ENCODE measurements around the gene BGLAP.

The BGLAP gene

GRCh38 chr1:156221986-156222692 is 19.8 kb upstream of the BGLAP start:
- H3K4me3 ChIP-seq (ENCODE audit: low read length) = no peak overlapping the region
- no peak for DNase-seq (ENCODE audit: low read depth, low spot score)

- H3K4me3 ChIP-seq (ENCODE audit: low read length) = no peak overlapping the region
- DNase-seq (ENCODE audit: low read depth, low spot score) = no peak
These were observed 16.3 kb upstream of the BGLAP start for GRCh38 chr1:156225677-156226014.

- DNase-seq (ENCODE audit: low read depth, low spot score) = no peak
- no peak overlapping the region for H3K4me3 ChIP-seq (ENCODE audit: low read length)
These were observed 15.9 kb upstream of the BGLAP start for GRCh38 chr1:156226116-156226538.

- no peak overlapping the region for H3K4me3 ChIP-seq (ENCODE audit: low read length)
- DNase-seq (ENCODE audit: low read depth, low spot score) = no peak
These were observed 15.2 kb upstream of the BGLAP start for GRCh38 chr1:156226782-156227181.

DNA sequence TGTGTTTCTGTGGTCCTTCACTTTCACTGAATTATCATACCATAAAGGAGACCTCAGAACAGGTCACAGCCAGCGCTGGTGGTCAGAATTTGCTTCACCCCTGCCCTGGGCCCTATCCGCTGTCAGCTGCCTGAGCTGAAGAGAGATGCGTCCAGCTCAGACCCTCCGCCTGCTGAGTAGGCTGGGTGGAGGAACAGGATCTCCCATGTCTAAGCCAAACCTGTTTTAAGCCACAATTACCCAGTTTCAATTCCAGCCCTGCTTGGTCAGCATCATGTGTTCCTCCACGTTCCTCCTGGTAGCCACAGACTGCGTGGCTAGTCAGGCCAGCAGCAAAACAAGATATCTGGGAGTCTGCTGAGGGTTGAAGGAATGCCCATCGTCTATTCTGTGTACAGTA is 13.5 kb upstream of the BGLAP start:
- H3K4me3 ChIP-seq (ENCODE audit: low read length) = no peak overlapping the region
- DNase-seq (ENCODE audit: low read depth, low spot score) = no peak

GRCh38 chr1:156229809-156230472 is 12.0 kb upstream of the BGLAP start:
- DNase-seq (ENCODE audit: low read depth, low spot score) = no peak
- no peak overlapping the region for H3K4me3 ChIP-seq (ENCODE audit: low read length)

- H3K4me3 ChIP-seq (ENCODE audit: low read length) = no peak overlapping the region
- no peak for DNase-seq (ENCODE audit: low read depth, low spot score)
These were observed 11.5 kb upstream of the BGLAP start for GRCh38 chr1:156230473-156230837.

GRCh38 chr1:156232201-156232894 is 9.6 kb upstream of the BGLAP start:
- no peak overlapping the region for H3K4me3 ChIP-seq (ENCODE audit: low read length)
- DNase-seq (ENCODE audit: low read depth, low spot score) = no peak

DNA sequence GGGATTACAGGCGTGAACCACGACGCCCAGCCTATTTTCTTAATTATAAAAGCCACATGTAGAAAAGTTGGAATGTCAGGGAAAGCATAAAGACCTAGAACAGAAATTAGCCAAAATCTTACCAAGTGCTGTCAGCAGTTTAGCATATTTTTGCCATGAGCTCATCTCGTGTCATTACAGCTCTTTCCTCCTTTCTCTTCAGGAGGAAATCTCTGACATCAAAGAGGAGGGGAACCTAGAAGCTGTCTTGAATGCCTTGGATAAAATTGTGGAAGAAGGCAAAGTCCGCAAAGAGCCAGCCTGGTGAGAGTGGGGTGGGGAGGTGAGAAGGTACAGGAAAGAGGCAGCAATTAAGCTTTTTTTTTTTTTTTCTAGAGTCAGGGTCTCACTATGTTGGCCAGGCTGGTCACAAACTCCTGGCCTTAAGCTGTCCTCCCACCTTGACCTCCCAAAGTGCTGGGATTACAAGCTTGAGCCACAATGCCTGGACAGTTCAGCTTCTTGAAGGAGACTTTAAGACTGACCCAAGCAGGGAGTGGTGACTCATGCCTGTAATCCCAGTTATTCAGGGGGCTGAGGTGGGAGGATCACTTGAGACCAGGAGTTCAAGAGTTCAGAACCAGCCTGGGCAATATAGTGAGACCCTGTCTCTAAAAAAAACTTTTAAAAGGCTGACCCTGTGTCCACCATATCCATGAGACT is 8.4 kb upstream of the BGLAP start:
- DNase-seq (ENCODE audit: low read depth, low spot score) = no peak
- no peak overlapping the region for H3K4me3 ChIP-seq (ENCODE audit: low read length)

GRCh38 chr1:156236164-156236563 is 5.8 kb upstream of the BGLAP start:
- no peak overlapping the region for H3K4me3 ChIP-seq (ENCODE audit: low read length)
- no peak for DNase-seq (ENCODE audit: low read depth, low spot score)

DNA sequence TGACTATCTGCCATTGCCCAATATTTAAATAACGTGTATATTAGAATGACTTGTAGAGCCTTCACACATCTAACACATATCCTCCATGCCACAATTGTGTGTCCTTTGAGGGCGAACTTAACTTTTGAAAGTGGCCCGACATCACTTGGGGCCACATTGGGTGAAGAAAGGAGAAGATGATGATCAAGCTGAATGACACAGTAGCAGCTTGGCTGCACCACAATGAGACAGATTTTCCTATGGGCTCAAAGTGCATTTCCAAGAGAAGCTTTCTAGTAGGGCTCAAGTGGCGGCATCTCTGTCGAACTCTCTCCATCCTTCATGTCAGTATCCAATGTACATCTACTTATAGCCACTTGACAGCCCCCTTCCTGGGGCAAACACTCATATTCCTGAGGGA is 3.7 kb upstream of the BGLAP start:
- no peak overlapping the region for H3K4me3 ChIP-seq (ENCODE audit: low read length)
- no peak for DNase-seq (ENCODE audit: low read depth, low spot score)

- H3K4me3 ChIP-seq (ENCODE audit: low read length) = no peak overlapping the region
- DNase-seq (ENCODE audit: low read depth, low spot score) = no peak
These were observed 623 bp upstream of the BGLAP start for GRCh38 chr1:156241311-156241811.

GRCh38 chr1:156242738-156243137 is 754 bp downstream of the BGLAP start:
- no peak overlapping the region for H3K4me3 ChIP-seq (ENCODE audit: low read length)

GRCh38 chr1:156244126-156244525 is 2.1 kb downstream of the BGLAP start:
- H3K4me3 ChIP-seq (ENCODE audit: low read length) = no peak overlapping the region
- DNase-seq (ENCODE audit: low read depth, low spot score) = no peak

More at GRCh38 chr1:156242738-156243137, 754 bp downstream of the BGLAP start:
- no peak for DNase-seq (ENCODE audit: low read depth, low spot score)

- no peak overlapping the region for H3K4me3 ChIP-seq (ENCODE audit: low read length)
- no peak for DNase-seq (ENCODE audit: low read depth, low spot score)
These were observed 2.7 kb downstream of the BGLAP start for GRCh38 chr1:156244712-156245111.

DNA sequence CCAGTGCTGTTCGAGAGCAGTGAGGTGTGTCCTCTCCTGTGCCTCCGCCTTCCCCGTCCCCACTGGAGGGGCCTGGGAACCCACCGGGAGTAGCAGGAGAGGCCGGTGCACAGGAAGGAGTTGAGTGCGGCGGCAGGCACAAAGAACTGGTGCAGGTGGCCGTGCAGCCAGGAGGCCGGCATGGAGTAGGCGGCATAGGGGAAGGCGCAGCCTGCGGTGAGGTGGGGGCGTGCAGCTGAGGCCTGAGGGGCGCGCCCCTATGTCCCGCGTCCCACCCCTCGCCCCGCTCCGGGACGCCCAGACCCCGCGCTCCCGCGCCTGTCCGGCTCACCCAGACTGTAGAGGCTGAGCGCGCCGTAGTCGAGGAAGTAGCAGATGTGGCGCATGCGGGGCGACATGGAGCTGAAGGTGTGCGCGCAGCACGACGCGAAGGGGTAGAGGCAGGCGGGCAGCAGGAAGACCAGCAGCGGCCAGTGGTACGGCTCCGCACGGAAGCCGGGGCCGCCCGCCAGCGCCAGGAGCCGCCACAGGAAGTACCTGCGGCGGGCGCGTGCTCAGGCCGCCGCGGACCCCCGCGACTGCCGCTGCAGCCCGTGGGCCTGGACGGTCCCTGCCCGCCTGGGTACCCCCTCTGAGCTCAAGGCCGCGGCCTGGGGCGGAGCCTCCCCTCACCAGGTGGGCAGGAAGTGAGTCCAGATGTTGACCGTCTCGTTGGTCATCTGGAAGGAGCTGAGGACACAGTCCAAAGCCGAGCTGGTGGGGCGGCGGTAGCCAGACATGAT is 3.7 kb downstream of the BGLAP start:
- H3K4me3 ChIP-seq (ENCODE audit: low read length) = no peak overlapping the region
- no peak for DNase-seq (ENCODE audit: low read depth, low spot score)

- no peak overlapping the region for H3K4me3 ChIP-seq (ENCODE audit: low read length)
- no peak for DNase-seq (ENCODE audit: low read depth, low spot score)
These were observed 4.3 kb downstream of the BGLAP start for GRCh38 chr1:156246241-156246780.

GRCh38 chr1:156246781-156247459 is 4.9 kb downstream of the BGLAP start:
- DNase-seq (ENCODE audit: low read depth, low spot score) = no peak

More at GRCh38 chr1:156246781-156247459, 4.9 kb downstream of the BGLAP start:
- no peak overlapping the region for H3K4me3 ChIP-seq (ENCODE audit: low read length)
